HL-60 (cell line): Measurements from ENCODE around the gene UFD1.

Experiments used
- POLR2AphosphoS5 ChIP-seq: IDR thresholded peaks from 2 replicates; pipeline ENCODE4 v1.6.1; 2012; ENCODE audit warnings: low read depth
- SPI1 ChIP-seq: IDR thresholded peaks from 2 replicates; pipeline ENCODE4 v1.6.1; 2012; ENCODE audit warnings: low read depth, mild to moderate bottlenecking, borderline replicate concordance
- TF ChIP-seq, protein P1 (sequence below): IDR thresholded peaks from one replicate; pipeline ENCODE4 v1.5.1; 2011; ENCODE audit warnings: low read length, control low read depth, inconsistent platforms; ENCODE audit not compliant: insufficient read depth

DNA sequence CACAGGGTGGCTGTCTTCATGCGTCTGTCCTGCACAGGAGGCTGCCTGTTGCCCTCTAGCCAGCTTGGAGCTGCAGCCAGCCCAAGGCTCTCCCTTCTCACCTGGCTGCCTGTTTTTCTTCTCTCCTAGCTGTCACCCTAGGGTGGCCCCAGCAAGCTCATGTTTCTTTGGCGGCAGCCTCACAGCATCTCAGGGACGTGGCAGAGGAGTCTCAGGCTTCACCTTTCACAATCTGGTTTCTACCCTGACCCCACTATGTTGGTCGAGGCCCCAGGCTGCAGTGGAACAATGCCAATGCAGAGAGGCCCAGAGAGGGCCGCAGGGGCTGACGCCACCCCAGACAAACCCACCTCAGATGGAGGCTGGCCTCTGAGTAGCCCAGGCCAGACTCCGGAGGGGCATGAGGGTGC, 47.7 kb upstream of the UFD1 start:
- TF ChIP-seq POLR2AphosphoS5, result no peak
- TF ChIP-seq, protein P1, sequence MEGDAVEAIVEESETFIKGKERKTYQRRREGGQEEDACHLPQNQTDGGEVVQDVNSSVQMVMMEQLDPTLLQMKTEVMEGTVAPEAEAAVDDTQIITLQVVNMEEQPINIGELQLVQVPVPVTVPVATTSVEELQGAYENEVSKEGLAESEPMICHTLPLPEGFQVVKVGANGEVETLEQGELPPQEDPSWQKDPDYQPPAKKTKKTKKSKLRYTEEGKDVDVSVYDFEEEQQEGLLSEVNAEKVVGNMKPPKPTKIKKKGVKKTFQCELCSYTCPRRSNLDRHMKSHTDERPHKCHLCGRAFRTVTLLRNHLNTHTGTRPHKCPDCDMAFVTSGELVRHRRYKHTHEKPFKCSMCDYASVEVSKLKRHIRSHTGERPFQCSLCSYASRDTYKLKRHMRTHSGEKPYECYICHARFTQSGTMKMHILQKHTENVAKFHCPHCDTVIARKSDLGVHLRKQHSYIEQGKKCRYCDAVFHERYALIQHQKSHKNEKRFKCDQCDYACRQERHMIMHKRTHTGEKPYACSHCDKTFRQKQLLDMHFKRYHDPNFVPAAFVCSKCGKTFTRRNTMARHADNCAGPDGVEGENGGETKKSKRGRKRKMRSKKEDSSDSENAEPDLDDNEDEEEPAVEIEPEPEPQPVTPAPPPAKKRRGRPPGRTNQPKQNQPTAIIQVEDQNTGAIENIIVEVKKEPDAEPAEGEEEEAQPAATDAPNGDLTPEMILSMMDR, result no peak
- TF ChIP-seq SPI1, result no peak
